GM19438 (cell line): ENCODE measurements around the gene ATRAID.
A peak's percentile ranks its signal among the peaks of the same experiment; 100 is the strongest.

Experiments used
- ATAC-seq: cut with Tn5 transposase; IDR thresholded peaks from one replicate; pipeline ENCODE4 v1.9.1; 2021; ENCODE audit warnings: low read depth; ENCODE audit not compliant: unreplicated experiment

Gene ATRAID

DNA sequence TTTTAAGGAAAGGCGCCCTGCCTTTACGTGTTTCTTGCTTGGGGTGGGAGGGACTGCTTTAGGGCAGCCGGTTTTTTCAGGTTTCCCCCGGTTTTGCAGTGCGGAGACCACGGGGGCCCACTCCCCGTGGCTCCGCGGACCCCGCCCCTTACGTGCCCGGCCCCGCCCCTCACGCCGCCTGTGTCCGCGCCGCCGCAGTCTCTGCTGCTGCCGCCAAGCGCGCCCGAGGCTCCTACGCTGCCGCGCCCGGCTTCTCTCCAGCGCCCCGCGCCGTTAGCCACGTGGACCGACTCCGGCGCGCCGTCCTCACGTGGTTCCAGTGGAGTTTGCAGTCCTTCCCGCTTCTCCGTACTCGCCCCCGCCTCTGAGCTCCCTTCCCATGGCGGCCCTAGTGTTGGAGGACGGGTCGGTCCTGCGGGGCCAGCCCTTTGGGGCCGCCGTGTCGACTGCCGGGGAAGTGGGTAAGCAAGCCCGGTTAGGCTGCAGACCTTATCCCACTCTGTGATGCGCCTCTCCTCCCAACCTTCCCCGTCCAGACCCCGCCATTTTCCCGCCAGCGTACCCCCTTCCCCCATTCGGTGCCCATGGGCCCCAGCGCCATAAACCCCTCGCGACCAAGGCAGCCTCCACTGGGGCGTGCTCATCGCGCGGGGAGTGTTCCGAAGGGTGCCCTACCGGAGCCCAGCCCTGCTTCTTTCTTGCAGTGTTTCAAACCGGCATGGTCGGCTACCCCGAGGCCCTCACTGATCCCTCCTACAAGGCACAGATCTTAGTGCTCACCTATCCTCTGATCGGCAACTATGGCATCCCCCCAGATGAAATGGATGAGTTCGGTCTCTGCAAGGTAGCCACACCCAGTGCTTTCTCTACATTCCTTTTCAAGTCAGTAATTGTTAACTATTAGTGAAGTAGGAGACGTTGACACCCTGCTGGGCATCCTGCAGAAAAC, 5.6 kb downstream of the ATRAID start, which contains the start of gene CAD:
TSS of gene CAD (plus strand) at position 197 of the 949 bp plus-strand sequence. CDS start at position 380, 183 bp downstream.
- ATAC-seq, result peak; percentile 75

DNA sequence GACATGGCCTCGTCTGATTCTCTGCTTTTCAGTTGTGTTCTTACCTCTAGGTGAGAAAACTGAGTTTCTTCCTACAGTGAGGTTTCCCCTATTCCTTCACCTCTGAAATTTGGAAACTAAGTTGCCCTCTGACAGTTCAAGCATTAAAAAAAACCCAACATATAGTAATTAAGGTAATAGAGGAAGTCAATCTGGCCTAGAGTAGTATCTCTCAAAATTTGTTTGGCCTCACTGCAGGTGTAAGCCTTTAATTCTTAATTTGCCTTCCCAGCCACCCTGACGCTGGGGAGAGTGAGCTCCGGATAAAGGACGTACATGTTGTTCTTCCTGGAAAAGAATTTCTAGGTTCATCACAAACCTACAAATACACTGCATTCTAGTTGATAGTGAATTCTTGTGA, 6.8 kb downstream of the ATRAID start:
- no peak for ATAC-seq

DNA sequence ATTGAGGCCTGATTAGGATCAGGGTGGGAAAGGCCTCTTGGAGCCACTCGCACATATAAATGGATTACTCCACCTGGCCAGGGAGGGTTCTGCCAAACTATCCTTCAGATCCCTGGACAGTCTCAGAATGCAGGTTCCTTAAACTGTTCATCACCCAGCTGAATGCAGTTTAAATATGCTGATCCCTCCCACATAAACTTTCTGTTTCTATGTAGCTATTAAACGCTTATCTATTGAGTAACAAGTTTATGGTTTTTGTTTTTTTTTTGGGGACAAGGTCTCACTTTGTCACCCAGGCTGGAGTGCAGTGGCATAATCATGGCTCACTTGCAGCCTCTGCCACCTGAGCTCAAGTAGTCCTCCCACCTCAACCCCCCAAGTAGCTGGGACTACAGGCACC, 7.2 kb downstream of the ATRAID start:
- ATAC-seq, result no peak

DNA sequence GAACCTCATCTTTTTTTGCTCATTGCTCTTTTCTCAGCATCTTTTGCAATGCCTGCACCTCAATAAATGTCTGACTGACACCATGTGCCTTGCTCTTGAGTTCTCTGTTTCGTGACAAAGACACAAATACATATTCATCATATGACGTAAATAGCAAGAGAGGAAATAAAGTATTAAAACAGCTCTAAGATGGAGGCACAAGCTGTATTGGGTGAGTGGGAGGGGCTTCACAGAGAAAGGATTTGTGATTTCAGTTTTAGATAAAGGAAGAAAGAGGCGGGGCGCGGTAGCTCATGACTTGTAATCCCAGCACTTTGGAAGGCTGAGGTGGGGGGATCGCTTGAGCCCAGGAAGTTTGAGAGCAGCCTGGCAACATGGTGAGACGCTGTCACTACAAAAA, 8.2 kb downstream of the ATRAID start:
- no peak for ATAC-seq

DNA sequence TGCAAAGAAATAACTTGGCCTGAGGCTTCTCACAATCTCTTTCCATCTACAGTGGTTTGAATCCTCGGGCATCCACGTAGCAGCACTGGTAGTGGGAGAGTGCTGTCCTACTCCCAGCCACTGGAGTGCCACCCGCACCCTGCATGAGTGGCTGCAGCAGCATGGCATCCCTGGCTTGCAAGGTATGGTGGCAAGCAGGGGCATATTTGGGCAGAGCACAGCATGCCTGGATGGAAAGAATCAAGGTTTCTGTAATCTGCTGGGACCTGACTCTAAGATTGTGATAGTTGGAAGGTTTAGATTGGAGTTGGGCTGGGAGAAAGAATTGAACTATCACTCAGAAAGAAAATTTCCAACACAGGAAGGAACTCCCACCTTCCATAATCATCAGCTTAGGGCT, 9.3 kb downstream of the ATRAID start:
- ATAC-seq, result no peak

DNA sequence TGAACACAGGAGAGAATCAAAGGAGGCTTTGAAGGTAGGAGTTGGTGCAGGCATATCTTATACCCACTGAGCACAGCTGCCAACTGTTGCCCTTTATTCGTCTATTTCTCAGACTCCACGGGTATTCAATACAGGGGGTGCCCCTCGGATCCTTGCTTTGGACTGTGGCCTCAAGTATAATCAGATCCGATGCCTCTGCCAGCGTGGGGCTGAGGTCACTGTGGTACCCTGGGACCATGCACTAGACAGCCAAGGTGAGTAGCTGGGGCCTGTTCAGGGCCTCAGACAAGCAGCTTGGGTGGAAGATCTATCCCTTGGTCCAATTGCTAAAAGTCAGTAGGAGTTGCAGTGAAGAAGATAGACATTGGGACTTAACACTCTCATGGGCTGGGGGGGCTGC, 10.6 kb downstream of the ATRAID start:
- no peak for ATAC-seq

DNA sequence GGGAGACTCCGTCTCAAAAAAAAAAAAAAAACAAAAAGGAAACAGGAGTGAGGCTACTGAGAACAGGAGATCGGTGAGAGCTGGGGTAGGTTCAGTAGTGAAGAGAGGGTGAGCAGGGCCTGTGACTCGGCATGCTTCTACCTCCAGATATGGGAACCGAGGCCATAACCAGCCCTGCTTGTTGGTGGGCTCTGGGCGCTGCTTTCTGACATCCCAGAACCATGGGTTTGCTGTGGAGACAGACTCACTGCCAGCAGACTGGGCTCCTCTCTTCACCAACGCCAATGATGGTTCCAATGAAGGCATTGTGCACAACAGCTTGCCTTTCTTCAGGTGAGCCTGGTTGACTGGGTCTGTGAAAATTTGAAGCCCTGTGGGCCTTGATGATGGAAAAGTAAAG, 11.6 kb downstream of the ATRAID start:
- ATAC-seq, result no peak

DNA sequence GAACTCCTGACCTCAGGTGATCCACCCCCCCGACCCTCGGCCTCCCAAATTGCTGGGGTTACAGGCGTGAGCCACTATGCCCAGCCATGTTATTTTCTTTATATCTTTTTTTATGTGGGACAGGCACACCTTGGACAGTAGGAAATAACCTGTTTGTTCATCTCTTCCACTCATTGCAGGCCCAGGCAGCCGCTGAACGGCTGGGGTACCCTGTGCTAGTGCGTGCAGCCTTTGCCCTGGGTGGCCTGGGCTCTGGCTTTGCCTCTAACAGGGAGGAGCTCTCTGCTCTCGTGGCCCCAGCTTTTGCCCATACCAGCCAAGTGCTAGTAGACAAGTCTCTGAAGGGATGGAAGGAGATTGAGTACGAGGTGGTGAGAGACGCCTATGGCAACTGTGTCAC, 13.7 kb downstream of the ATRAID start:
- ATAC-seq, result no peak

DNA sequence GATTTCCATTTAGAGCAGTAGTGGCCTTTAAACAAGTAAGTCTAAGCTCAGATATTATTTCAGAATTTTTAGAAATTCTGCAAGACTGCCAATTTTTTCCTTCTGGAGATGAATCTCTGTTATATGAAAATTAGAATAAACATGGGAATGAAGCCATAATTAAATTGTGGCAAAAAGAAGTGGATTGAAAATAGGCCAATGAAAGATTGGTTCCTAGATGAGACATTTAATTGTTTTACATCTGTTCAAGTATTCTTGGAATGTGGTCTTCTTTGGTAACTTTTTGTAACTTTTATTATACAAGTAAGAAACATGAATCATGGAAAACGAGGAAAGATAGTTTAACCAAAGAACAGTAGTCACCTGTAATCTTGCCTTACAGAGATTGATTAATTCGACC, 15.7 kb downstream of the ATRAID start:
- ATAC-seq, result no peak

DNA sequence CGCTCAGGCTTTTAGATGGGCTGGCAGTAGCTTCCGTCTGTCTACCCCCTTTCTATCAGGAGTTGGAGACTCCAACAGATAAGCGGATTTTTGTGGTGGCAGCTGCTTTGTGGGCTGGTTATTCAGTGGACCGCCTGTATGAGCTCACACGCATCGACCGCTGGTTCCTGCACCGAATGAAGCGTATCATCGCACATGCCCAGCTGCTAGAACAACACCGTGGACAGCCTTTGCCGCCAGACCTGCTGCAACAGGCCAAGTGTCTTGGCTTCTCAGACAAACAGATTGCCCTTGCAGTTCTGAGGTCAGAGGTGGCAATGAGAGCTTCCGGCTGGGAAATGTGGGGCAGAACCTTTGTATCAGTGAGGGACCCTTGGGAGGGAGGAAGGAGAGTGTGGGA, 20.1 kb downstream of the ATRAID start:
- no peak for ATAC-seq

DNA sequence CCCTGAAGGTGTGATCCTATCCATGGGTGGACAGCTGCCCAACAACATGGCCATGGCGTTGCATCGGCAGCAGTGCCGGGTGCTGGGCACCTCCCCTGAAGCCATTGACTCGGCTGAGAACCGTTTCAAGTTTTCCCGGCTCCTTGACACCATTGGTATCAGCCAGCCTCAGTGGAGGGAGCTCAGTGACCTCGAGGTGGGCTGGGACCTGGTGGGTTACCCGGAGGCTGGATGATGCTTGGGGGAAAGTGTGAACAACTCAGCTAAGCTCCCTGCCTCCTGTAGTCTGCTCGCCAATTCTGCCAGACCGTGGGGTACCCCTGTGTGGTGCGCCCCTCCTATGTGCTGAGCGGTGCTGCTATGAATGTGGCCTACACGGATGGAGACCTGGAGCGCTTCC, 21.5 kb downstream of the ATRAID start:
- no peak for ATAC-seq

DNA sequence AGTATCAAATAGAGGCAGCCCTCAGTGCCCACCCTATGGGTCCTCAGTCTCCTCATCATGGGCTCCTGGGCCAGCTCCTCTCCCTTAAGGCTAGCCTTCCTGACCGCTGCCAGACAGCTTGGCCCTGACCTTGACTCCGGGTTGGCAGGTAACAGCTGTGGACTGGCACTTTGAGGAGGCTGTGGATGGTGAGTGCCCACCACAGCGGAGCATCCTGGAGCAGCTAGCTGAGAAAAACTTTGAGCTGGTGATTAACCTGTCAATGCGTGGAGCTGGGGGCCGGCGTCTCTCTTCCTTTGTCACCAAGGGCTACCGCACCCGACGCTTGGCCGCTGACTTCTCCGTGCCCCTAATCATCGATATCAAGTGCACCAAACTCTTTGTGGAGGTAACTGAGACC, 24.3 kb downstream of the ATRAID start:
- ATAC-seq, result no peak

DNA sequence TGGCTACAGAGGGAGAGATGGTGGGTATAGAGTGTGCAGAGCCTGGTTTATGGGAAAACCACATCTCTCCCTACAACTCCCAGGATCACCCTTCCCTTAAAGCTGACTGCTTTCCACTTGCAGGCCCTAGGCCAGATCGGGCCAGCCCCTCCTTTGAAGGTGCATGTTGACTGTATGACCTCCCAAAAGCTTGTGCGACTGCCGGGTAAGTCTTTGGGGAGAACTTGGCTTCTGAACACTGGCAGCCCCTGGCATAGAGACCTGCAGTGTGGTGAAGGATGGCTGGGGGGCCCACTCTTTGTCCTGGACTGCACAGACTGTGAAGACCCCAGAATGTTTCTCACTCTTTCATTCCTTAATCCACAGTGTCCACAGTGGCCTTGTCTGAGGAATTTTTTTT, 24.8 kb downstream of the ATRAID start:
- ATAC-seq, result no peak

DNA sequence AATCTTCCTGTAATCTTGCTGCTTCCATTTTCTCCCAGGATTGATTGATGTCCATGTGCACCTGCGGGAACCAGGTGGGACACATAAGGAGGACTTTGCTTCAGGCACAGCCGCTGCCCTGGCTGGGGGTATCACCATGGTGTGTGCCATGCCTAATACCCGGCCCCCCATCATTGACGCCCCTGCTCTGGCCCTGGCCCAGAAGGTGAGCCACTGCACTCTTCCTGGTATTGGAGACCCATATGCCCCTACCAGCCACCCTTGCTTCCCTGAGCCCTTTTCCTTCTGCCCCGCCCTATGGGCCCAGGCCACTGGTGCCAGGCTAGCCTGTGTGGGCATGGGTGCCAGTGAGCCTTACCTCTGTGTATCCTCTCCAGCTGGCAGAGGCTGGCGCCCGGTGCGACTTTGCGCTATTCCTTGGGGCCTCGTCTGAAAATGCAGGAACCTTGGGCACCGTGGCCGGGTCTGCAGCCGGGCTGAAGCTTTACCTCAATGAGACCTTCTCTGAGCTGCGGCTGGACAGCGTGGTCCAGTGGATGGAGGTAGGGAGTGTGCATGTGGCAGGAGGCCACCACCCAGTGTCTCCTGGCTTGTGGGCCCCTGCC, 25.6 kb downstream of the ATRAID start:
- ATAC-seq, result no peak

DNA sequence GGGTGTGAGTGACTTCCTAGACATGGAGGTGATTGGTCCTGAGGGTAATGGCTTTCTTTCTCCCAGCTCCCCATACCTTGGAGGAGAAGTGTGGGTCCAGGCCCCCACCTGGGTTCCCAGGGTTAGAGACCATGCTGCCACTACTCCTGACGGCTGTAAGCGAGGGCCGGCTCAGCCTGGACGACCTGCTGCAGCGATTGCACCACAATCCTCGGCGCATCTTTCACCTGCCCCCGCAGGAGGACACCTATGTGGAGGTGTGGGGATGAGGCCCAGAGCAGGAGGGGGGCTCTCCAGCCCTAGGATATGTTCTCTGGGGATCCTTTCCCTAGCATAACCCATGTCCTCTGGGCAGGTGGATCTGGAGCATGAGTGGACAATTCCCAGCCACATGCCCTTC, 27.1 kb downstream of the ATRAID start:
- no peak for ATAC-seq

DNA sequence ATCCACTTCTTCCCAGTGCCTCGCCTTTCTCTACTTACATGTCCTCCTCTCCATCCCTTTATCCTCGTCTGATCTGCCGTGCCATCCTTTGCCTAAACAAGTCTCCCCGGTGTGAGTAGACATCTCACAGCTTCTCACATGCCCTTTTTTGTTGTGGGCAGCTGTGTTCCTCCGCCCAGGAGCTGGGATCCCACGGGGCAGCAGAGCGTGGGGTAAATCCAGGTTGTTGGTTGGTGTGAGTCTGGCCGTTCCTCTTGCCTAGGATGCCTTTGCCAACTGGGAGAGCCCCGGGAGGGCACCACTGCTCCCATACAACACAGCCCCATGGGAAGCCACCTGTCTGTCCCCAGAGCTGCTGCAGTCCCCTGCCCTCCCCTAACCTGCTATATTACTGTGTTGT, 28.6 kb downstream of the ATRAID start:
- ATAC-seq, result no peak

DNA sequence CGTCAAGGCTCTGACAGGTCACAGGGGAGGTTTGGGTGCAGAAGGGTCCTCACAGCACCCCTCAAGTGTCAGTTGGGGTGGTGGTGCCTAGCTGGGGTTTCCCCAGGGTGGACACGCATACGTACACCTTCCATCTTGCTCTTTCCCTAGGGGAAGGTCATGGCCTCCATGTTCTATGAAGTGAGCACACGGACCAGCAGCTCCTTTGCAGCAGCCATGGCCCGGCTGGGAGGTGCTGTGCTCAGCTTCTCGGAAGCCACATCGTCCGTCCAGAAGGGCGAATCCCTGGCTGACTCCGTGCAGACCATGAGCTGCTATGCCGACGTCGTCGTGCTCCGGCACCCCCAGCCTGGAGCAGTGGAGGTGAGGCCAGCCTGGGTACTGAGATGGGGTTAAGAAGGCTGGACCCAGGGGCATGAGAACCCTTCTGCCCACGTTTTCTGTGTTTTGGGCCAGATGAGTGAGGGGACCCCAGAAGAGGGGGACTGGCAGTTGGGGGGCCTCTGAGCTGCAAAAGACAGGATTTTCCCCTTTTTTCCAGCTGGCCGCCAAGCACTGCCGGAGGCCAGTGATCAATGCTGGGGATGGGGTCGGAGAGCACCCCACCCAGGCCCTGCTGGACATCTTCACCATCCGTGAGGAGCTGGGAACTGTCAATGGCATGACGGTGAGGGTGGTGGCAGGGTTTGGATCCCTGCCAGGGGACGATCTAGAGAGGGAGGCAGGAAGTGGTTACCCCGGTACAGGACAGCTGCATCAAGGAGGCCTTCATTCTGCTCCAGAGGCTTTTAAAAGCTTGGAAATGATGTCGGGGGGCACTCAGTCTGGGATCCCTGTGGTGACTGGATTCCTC, 30.1 kb downstream of the ATRAID start:
- no peak for ATAC-seq

DNA sequence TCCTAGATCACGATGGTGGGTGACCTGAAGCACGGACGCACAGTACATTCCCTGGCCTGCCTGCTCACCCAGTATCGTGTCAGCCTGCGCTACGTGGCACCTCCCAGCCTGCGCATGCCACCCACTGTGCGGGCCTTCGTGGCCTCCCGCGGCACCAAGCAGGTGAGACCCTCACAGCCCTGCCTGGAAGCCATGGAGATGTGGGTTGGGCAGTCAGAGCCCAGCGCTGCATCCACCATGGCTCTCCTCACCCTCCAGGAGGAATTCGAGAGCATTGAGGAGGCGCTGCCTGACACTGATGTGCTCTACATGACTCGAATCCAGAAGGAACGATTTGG, 30.7 kb downstream of the ATRAID start:
- ATAC-seq, result no peak

DNA sequence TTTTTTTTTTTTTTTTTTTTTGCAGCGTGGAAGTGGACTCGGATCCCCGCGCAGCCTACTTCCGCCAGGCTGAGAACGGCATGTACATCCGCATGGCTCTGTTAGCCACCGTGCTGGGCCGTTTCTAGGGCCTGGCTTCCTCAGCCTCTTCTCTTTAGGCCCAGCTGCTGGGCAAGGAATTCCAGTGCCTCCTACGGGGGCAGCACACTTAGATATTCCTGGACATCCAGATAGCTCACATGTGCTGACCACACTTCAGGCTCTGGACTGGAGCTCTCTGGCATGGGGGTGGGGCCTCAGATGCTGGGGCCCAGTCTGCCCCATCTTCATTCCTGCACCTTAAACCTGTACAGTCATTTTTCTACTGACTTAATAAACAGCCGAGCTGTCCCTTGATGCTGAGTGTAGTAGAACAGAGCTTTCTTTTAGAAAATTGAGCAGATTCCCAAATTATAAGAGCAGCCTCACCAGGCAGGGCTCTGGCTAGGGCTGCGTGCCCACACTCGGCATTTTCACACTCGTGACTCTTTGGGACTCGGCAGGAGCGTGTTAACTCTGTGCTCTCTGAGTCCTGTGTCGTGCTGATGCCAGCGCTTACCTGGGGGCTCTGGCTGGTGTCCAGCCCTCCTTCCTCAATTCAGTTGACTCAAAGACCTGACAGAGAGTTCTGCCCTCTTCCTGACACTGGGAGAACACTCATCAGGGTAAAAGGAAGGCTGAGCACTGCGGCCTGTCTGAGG, 31.7 kb downstream of the ATRAID start:
- no peak for ATAC-seq

DNA sequence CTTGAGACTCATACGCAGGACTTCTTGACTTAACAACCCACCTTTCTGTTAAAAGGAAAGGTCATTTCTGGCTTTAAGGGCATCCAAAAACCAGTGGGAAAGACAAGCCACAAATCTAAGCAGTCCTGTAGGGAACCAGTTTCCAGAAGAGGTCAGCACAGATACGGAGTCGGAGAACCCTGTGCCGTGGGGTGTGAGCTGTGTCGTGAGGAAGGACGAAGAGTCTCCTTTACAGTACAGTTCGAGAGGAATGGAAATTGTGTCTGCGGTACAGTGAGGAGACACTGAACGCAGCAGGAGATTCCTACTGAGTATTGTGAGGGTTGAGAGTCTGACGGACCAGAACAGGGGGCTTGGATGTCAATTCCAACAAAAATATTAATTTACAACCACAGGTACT, 33.3 kb downstream of the ATRAID start:
- ATAC-seq, result no peak

DNA sequence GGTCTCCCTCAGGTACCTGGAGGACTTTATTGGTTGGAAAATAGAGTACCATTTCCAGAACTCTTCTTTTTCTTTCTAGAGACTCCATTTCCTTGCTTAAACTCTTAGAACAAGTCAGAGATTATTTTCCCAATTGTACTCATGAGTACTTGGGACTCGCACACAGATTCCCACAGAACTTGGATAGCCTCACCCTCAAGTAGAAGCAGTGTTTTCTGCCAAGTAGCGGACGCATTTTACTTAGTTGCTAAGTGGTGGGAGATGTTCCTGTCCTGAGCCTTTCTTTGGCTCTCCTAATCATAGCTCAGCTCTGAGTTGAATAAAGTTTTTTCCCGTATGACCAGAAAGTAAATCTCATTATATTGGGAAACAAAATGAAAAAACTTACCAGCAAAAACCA, 33.8 kb downstream of the ATRAID start:
- ATAC-seq, result no peak
